Loucy (cell line): ENCODE results near the gene LTBP1.

ENCODE experiments used
- CTCF ChIP-seq: fragments of 200-600 bp; sonication (generic); conservative IDR thresholded peaks from 2 replicates; pipeline ENCODE4 v1.5.1; 2014; ENCODE audit warnings: mild to moderate bottlenecking, antibody characterized with exemption, low read length
- EZH2phosphoT487 ChIP-seq: fragments of 200-600 bp; IDR thresholded peaks from 2 replicates; pipeline ENCODE4 v1.6.1; 2018; ENCODE audit warnings: antibody characterized with exemption, mild to moderate bottlenecking, moderate library complexity, borderline replicate concordance

GRCh38 chr2:33373986-33374385 lies 427.2 kb downstream of the LTBP1 start:
- TF ChIP-seq EZH2phosphoT487 (no peak), CTCF (no peak)
